Measurements from ENCODE around the gene PRDM1.
A peak's percentile ranks its signal among the peaks of the same experiment; 100 is the strongest.

The PRDM1 gene

DNA sequence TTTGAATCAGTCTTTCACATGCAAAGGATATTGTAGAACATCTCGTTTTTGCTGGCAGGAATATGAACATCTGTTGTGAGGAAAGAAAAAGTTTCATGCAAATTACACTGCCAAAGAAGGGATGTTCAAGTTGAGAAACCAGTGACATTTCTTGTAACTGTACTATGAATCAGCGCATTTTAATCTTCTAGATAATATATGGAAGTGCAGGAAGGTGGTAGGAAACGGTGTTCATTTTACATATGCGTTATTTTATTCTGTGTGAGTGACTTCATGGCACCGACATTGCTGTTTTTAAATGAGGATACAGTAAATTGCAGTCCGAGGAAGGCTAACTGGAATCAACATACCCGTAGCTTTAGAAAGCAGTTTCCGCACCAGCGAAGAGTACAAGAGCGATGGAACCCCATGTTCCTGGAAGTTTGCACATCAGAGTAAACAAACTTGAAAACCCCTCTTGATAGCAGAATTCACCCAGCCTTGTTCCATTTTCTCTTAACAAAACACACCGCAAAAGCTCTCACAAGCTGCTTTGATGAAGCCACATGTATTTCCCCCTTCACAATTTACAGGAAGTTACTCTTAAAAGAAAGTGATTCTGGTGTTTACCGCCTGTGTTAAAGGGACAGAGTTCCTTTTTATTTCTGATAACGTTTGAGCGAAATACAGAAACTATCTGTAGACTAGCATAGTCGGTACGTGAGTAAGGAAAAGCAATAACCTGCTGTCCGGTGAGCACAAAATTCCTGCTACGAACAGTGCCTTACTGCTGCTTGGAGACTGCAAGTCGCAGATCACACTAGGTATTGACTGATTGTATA is 11.5 kb downstream of the PRDM1 start:
- DNase-seq (ENCODE audit: low read depth), result no peak

DNA sequence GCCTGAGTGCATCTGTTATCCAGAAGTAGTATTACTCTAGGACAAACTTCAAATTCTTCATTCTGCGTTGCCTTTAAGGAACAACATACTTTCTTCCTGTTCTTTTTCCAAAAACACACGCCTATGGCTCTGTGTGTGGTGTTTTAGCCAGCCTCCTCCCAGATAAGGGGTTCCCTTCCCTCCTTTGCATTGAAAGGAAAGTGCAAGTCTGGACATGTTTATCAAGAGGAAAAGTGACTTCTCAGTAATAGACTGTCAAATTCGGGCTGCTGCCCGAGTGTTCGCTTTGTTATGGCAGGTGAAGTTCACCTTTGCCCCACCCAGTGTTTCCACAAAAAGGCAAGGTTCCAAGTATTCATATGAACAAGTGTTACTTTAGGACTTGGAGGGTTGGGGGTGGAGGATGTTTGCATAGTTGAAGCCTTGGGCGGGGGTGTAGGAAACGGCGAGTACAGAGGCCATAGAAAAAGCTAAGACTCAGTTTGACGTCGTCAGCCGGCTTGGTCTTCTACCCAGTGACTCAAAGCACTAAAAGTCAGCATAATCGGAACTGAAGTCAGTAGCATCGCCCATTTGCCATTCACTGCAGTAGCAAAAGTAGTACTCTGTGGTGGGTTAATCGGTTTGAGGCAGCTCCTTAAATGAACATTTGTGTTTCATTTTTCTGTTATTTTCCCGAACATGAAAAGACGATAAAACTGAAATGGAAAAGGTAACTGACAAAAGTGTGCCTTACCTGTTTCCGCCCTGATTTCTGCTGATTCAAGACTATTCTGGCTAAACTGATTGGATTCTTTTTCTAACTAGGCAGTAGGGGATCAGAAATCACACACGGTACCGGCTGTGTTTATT is 12.5 kb downstream of the PRDM1 start:
- DNase-seq (ENCODE audit: low read depth), result no peak

DNA sequence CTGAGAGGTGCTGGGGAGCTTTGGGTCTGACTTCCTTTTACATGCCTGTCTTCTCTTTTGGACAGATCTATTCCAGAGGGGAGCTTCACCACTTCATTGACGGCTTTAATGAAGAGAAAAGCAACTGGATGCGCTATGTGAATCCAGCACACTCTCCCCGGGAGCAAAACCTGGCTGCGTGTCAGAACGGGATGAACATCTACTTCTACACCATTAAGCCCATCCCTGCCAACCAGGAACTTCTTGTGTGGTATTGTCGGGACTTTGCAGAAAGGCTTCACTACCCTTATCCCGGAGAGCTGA is 13.1 kb downstream of the PRDM1 start:
- DNase-seq (ENCODE audit: low read depth), result no peak

DNA sequence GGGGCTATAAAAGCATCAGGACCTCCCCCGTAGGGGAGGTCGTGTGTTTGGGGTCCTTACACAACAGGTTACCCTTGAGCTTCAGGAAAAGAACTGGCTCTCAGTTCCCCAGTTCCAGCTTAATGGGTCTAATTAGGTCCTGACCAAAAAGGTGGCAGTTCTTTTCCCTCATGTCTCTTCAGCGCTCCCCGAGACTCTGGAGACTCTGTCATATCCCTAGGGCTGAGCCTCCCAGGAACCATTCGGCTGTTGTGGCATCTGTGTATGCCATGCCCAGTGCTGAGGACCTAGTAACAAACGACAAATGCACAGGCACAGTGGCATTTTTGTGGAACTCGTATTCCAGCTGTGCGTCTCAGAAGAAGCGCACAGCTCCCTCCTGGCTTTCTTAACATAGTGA is 14.6 kb downstream of the PRDM1 start:
- DNase-seq (ENCODE audit: low read depth), result no peak

DNA sequence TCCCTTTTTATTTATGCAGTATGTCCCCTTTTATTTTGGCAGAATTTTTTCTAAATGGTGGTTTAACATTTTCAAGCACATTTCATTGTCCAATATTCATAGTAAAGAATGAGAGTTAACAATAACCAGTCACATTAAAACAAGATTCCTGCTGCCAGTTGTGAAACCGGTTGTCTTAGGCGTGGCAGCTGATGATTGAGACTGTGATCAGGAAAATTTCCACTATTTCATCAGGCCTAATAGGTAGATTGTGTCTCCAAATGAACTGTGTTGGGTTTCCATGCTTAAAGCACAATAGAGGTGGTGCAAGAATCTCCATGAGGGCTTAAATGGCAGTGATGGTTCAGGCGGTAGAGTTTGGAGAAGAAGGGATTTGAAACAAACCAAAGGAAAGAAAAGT is 15.3 kb downstream of the PRDM1 start:
- no peak for DNase-seq (ENCODE audit: low read depth)

DNA sequence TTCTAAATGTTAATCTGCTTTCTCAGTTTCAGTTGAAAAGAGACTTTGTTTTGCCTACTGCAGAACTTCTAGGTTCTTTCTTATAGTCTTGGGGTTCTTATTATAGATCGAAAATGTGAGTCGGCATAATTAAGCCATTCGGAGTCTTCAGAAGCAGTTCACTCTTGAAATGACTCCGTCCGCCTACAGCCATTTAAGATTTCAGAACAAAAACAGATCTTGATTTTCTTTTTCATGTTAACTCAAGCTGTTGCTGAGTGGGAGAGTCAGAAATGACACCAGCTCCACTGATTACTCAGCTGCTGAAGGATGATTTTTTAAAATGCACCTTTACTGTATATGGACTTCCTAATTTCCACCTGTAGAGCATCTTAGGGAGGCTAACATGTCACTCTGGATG is 15.9 kb downstream of the PRDM1 start:
- no peak for DNase-seq (ENCODE audit: low read depth)

DNA sequence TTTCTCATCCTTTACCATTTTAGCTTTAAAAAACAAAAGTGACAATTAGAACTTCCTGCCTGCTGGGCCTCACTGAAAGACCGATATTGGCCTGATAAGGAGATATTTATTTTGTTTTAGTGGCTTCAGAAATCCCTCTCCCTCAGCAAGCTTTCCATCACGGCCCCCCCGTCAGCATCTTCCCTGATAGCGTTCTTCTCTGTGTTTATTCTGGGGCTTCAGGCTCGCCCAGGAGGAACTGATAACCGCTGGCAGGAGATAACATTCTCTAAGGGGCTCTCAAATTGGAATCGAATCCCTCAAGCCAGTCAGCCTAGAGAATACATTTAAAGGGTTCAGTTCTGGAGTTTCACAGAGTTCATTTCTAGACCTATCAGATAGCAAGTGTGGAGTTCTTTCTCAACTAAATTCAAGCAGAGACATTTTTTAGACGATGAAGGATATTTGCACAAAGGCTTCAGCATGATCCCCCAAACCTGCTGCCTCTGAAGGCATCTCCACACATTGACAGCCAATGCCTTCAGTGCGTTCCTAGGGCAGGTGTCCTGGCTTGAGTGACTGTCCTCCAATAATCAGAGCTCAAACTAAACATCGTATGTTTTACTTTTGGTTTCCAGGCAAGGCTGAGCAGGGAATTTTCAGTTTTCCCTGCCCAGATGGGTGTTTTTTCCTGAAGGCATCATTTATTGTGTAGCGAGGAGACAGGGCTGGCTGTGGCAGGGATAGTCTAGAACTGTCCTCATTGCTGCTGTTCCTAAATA is 17.0 kb downstream of the PRDM1 start:
- no peak for DNase-seq (ENCODE audit: low read depth)

DNA sequence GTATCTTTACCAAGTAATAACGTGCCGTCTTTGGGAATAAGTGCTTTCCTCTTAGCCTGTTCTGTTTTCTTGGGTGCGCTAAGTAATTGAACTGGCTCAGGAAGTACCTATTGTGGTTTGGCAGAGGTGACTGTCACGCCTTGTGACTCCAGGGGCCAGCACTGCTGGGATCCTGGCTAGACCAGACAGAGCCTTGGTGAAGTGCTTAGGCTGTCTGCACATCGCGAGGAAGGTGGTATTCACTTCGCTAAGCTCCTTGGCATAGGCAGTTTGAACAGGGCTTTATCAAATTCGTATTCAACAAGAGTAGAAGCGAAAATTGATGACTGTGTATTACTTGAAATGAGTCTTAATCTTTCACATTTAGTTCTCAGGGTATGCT is 17.6 kb downstream of the PRDM1 start:
- no peak for DNase-seq (ENCODE audit: low read depth)

DNA sequence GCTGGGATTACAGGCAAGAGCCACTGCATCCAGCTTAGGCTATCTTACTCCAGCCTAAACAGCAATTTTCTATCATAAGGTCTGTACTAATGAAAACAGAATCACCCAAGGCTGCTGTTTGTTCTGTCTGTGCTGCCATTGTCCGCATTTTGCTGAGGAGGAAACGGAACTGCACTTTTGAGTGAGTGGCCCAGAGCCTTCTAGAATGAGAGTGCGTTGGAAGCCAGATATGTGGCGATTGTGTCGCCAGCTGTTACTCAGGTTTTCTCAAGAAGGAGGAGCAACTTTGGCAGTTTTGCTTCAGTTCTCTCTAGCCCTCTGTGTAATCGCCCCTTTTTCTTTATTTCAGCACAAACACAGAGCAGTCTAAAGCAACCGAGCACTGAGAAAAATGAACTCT is 18.3 kb downstream of the PRDM1 start:
- no peak for DNase-seq (ENCODE audit: low read depth)

DNA sequence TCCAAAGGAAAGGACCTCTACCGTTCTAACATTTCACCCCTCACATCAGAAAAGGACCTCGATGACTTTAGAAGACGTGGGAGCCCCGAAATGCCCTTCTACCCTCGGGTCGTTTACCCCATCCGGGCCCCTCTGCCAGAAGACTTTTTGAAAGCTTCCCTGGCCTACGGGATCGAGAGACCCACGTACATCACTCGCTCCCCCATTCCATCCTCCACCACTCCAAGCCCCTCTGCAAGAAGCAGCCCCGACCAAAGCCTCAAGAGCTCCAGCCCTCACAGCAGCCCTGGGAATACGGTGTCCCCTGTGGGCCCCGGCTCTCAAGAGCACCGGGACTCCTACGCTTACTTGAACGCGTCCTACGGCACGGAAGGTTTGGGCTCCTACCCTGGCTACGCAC is 18.8 kb downstream of the PRDM1 start:
- DNase-seq (ENCODE audit: low read depth), result no peak

DNA sequence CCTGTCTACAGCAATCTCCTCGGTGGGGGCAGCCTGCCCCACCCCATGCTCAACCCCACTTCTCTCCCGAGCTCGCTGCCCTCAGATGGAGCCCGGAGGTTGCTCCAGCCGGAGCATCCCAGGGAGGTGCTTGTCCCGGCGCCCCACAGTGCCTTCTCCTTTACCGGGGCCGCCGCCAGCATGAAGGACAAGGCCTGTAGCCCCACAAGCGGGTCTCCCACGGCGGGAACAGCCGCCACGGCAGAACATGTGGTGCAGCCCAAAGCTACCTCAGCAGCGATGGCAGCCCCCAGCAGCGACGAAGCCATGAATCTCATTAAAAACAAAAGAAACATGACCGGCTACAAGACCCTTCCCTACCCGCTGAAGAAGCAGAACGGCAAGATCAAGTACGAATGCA is 19.4 kb downstream of the PRDM1 start:
- no peak for DNase-seq (ENCODE audit: low read depth)

DNA sequence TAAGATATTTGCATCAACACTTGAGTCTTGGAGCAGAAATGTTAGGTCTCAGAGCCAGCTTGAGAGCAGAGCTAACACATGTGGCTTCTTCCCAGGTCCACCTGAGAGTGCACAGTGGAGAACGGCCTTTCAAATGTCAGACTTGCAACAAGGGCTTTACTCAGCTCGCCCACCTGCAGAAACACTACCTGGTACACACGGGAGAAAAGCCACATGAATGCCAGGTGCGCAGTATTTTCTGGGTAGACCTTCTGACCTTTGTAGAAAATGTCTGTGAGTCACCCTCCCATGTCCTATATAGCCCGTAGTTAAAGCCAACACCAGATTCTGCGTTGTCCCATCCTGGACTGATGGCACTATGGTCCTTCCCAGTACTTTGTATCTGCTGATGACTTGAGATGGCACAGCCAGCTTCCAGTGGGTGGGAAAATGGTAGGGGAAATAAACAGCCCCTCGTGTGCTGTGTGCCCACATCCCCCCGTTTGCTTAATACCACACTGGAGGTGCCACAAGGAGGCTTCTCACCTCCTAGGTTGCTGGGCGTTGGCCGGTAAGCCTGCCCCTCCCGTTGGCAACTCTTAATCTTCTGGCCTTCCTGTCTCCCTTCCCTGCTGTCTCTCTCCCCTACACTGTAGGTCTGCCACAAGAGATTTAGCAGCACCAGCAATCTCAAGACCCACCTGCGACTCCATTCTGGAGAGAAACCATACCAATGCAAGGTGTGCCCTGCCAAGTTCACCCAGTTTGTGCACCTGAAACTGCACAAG is 20.3 kb downstream of the PRDM1 start:
- no peak for DNase-seq (ENCODE audit: low read depth)

DNA sequence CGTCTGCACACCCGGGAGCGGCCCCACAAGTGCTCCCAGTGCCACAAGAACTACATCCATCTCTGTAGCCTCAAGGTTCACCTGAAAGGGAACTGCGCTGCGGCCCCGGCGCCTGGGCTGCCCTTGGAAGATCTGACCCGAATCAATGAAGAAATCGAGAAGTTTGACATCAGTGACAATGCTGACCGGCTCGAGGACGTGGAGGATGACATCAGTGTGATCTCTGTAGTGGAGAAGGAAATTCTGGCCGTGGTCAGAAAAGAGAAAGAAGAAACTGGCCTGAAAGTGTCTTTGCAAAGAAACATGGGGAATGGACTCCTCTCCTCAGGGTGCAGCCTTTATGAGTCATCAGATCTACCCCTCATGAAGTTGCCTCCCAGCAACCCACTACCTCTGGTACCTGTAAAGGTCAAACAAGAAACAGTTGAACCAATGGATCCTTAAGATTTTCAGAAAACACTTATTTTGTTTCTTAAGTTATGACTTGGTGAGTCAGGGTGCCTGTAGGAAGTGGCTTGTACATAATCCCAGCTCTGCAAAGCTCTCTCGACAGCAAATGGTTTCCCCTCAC is 21.0 kb downstream of the PRDM1 start:
- DNase-seq (ENCODE audit: low read depth), result no peak

DNA sequence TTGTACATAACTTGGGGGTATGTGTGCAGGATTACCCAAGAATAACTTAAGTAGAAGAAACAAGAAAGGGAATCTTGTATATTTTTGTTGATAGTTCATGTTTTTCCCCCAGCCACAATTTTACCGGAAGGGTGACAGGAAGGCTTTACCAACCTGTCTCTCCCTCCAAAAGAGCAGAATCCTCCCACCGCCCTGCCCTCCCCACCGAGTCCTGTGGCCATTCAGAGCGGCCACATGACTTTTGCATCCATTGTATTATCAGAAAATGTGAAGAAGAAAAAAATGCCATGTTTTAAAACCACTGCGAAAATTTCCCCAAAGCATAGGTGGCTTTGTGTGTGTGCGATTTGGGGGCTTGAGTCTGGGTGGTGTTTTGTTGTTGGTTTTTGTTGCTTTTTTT is 22.0 kb downstream of the PRDM1 start:
- DNase-seq (ENCODE audit: low read depth), result no peak

DNA sequence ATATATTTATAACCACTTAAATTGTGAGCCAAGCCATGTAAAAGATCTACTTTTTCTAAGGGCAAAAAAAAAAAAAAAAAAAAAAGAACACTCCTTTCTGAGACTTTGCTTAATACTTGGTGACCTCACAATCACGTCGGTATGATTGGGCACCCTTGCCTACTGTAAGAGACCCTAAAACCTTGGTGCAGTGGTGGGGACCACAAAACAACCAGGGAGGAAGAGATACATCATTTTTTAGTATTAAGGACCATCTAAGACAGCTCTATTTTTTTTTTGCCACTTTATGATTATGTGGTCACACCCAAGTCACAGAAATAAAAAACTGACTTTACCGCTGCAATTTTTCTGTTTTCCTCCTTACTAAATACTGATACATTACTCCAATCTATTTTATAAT is 22.9 kb downstream of the PRDM1 start:
- DNase-seq (ENCODE audit: low read depth), result no peak

DNA sequence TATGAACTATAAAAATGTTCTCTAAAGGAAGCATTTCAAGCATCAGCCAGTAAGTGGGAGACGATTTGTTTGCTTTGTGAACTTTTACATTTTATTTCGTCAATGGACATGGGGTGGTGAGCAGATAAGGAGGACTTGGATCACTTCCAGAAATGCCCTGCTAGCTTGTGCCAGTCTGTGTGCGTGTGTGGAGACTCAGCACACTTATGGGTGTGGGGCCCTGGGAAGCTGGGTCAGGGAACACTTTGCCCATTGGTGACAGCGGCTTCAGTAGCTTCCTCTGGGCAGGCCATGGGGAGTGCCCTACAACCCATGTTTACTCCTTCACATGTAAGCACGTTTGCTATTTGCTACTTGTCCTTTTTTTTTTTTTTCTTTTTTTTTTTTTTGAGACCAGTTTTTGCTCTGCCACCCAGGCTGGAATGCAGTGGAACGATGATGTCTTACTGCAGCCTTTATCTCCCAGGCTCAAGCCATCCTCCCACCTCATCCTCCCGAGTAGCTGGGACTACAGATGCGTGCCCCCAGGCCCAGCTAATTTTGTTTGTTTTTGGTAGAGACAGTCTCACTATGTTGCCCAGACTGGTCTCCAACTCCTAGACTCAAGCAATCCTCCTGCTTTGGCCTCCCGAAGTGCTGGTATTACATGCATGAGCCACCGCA is 24.2 kb downstream of the PRDM1 start:
- no peak for DNase-seq (ENCODE audit: low read depth)

DNA sequence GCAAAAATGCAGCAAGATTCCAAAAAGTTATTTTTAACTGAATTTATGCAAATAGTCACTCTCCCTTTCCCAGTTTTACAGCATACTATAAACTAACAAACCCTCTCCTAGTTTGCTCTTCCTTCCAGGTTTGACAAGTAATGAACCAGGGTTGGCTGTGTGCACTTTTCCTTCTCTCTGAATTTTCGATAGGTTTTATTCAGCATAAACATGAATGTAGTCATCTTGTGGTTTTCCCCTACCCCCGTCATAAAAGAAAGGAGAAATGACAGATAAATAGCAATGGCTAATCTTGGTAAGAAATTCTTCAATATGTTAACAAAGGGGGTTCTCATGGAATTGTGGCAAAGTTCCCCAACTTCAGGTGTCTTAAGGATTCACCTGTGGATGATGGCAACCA is 26.3 kb downstream of the PRDM1 start:
- DNase-seq (ENCODE audit: low read depth), result no peak

DNA sequence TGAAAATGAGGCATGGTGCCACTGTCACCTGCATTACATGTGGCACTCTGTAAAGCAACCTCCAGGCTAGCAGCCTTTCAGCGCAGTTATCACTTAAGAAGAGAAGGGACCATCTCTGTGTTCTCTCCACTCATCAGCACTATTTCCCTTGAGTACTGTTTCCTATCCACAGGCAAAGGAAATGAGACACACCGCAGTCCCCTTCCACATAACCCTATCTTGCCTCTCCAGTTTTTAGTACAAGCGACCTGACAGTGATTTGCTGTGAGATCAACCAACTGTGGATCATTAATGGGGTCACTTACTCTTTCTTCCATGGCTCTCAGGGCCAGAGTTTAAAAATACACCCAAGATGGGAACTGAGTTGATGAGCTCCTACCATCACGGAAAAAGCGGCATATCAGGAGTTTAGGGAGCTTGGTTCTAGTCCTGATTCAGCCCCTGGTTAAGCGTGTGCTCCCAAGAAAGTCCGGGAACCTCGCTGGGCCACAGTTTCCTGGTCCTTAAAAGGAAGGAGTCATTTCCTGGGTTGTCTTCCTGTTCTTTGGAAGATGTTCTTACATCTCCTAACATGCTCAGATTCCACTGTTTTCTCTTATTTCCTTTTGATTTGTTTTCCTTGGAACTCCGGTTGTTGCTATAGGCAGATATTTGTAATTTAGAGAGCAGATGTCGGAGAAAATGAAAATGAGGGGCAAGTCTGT is 27.3 kb downstream of the PRDM1 start:
- DNase-seq (ENCODE audit: low read depth), result peak; percentile 12

DNA sequence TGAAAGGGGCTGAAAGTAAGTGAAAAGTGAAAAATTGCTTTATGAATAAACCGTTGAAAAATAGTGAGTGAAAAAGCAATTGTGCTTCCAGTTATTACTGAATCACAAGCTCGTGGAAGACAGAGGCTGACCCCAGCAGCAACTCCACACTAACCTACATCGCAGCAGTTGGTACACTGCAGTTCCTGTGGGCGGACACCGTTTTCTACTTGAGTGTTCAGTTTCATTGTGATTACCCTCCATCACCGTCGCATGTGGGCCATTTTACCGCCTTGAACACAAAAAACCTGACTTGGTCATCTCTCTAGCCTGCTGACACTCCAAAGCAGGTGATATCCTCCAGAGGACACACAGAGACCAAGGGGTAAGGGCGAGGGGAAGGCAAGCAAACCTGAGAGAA is 28.4 kb downstream of the PRDM1 start:
- DNase-seq (ENCODE audit: low read depth), result no peak

DNA sequence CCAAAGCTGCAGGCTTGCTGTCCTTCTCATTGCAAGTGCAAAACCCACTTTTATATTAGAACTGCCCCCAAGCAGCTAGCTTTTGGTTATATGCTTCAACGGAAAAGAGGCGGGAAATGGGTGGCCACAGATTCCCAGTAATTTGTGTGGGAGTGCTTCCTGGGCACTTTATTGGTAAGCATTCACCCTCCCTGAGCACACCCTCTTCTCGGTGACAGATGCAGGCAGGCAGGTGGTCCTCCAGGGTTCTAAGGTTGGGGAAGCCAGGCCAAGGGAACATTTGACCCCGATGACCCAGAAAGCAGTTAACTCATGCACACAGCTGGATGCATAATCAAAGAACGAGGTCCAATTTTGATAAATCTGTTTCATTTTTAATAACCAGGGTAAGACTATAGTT is 29.1 kb downstream of the PRDM1 start:
- DNase-seq (ENCODE audit: low read depth), result no peak
